GM19035 (cell line): ENCODE results near the gene PDPK1.

Experiments used
- ATAC-seq: cut with Tn5 transposase; IDR thresholded peaks from one replicate; pipeline ENCODE4 v1.9.1; 2021; ENCODE audit not compliant: unreplicated experiment

The PDPK1 gene

DNA sequence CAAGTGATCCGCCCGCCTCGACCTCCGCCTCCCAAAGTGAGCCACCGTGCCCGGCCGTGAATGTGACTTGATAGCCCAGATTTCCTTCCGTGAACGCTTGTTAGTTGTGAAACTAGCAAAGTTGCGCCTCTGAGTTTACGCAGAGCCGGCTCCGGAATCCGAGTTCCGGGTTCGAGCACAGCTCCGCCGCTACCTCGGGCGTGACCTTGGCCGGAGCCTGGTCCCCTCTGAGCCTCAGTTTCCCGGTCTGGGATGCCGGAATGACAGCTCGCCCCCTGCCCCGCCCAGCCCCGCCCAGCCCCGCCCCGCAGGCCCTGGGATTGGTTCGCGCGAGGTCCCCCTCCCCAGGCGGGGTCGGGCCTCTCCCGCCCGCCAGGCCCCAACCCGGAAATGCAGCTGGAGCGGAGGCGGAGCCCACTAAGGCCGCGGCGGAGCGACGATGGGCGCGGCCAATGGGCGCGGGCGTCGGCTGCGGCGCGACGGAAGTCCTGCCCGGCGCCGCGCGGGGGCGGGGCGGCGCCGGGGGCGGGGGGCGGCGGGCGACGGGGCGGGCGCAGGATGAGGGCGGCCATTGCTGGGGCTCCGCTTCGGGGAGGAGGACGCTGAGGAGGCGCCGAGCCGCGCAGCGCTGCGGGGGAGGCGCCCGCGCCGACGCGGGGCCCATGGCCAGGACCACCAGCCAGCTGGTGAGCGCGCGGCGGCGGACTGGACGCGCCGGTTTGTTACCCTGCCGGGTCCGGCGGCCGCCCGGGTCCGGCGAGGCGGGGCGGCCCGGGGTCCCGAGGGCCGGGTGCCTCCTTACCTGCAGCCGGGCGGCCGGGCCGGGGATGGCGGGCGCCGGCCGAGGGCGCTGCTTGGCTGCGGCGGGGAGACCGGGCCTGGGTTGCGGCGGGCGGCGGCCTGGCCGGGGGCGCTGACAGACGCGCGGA, at the start of gene PDPK1:
TSS of gene PDPK1 (plus strand) at position 571 of the 929 bp plus-strand sequence. CDS start at position 663, 92 bp downstream.
- ATAC-seq, result peak; percentile 85

DNA sequence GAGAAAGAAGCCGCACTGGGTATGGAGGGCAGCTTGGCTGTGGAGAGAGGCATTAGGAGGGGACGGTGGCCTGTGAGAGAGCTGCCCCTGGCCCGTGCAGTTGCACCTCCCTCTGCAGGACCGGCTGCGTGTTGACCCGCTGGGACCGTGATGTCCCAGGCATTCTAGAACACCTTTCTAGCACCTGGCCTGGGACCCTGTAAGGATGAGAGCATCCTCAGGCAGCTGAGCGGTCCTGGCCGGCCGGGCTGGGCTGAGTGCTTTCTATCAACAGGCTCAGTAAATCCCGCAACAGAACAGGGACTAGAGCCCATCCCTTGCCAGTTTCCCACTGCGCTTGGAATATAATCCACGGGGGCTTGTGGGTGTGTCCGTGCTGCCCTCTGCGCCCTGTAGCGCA, 48.2 kb upstream of the PDPK1 start:
- ATAC-seq, result no peak

GRCh38 chr16:2490190-2491105, 47.4 kb upstream of the PDPK1 start:
- ATAC-seq, result no peak

GRCh38 chr16:2492292-2492691, 45.5 kb upstream of the PDPK1 start:
- no peak for ATAC-seq

- ATAC-seq, result no peak
These were observed 44.2 kb upstream of the PDPK1 start for GRCh38 chr16:2493605-2494004.

DNA sequence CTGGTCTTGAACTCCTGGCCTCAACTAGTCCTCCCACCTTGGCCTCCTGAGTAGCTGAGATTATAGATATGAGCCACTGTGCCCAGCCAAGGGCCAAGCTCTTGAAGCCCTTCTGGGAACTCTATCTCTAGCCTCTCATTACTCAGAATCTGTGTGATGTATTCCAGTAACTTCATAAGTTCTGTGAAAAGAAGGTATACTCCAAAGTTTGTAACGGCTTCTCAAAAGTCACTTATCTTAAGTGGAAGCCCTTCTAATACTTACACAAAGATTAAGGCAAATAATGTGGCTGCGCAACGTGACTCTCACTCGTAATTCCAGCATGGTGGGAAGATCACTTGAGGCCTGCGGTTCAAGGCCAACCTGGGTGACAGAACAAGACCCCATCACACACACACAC, 43.2 kb upstream of the PDPK1 start:
- ATAC-seq, result no peak

DNA sequence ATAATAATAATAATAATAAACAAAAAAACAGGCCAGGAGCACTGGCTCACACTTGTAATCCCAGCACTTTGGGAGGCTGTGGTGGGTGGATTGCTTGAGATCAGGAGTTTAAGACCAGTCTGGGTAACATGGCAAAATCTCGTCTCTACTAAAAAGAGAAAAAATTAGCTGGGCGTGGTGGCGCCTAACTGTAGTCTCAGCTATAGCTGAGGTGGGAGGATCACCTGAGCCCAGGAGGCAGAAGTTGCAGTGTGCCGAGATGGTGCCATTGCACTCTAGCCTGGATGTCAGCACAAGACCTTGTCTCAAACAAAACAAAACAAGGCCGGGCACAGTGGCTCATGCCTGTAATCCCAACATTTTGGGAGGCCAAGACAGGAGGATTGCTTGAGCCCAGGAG, 42.8 kb upstream of the PDPK1 start:
- no peak for ATAC-seq

DNA sequence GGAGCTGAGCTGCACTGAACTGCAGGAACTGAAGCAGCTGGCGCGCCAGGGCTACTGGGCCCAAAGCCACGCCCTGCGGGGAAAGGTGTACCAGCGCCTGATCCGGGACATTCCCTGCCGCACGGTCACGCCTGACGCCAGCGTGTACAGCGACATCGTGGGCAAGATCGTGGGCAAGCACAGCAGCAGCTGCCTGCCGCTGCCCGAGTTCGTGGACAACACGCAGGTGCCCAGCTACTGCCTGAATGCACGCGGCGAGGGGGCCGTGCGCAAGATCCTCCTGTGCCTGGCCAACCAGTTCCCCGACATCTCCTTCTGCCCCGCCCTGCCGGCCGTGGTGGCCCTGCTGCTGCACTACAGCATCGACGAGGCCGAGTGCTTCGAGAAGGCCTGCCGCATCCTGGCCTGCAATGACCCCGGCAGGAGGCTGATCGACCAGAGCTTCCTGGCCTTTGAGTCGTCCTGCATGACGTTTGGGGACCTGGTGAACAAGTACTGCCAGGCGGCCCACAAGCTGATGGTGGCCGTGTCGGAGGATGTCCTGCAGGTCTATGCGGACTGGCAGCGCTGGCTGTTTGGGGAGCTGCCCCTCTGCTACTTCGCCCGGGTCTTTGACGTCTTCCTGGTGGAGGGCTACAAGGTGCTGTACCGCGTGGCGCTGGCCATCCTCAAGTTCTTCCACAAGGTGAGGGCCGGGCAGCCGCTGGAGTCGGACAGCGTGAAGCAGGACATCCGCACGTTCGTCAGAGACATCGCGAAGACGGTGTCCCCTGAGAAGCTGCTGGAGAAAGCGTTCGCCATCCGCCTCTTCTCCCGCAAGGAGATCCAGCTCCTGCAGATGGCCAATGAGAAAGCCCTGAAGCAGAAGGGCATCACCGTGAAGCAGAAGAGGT, 41.4 kb upstream of the PDPK1 start:
- ATAC-seq, result no peak

GRCh38 chr16:2497116-2497630, 40.6 kb upstream of the PDPK1 start:
- ATAC-seq, result no peak

GRCh38 chr16:2497695-2498484, 39.9 kb upstream of the PDPK1 start:
- no peak for ATAC-seq

DNA sequence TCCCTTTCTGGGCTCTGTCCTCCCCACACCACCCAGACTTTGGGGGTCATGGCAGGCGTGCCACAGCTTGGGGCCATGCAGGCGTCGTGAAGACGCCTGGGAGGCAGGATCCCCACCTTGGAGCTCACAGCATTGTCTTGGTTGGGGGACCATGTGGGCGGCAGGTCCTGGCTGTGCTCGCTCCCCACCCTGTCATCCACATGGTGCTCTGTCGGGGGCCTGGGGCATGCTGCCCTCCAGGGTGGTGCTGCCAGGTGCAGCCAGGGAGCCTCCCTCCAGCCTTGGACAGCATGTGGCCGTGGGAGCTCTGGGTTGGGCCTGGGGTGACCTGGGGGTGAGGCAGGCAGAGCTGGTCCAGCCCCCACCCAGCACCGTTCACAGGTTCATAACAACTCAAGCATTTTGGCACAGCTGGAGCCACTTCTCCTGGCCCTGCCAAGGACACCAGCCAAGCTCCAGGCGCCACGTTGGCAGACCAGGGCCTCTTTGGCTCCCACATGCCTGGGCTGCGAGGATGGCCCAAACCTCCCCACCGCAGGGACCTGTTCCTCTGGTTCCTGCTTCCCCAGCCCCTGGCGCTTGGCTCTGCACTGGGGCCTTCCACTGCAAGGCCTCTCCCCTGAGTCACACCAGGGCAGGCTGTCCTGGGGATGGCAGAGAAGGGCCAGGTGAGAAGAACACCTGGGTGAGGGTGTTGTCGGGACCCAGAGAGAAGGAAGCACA, 39.1 kb upstream of the PDPK1 start:
- ATAC-seq, result no peak

GRCh38 chr16:2499454-2499853, 38.4 kb upstream of the PDPK1 start:
- ATAC-seq, result no peak

DNA sequence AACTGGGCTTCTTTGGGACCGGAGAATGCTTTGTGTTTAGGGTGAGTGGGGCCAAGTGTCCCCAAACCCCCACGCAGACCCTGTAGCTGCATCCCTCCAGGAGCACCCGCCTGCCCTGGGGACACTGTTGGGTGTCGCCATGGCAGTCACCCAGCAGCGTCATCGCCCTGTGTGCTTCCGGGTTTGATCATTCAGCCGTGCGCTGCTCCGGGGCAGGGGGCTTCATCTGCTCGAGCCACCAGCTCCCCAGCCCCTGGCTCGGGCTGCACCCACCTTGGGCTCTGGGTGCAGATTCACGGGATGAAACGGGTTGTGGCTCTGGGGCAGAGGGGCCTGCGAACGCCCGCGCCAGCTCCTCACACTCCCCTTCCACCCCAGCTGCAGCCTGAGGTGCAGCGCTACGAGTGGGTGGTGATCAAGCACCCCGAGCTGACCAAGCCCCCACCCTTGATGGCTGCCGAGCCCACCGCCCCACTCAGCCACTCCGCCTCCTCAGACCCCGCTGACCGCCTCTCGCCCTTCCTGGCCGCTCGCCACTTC, 37.9 kb upstream of the PDPK1 start:
- ATAC-seq, result no peak

DNA sequence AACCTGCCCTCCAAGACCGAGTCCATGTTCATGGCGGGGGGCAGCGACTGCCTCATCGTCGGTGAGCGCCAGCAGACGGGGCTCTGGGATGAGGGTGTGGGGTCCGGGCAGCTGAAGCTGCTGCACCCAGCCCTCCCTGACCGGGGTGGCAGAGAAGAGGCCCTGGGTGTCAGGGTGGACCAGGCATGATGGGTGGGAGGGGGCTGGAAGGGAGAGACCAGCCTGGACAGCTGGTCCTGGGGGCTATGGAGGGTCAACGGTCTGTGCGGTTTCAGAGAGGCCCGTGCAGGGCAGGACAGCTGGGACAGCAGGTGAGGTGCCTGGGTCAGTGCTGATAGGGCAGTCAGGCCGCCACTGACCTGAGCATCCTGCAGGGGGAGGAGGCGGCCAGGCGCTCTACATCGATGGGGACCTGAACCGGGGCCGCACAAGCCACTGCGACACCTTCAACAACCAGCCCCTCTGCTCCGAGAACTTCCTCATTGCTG, 37.3 kb upstream of the PDPK1 start:
- ATAC-seq, result no peak

DNA sequence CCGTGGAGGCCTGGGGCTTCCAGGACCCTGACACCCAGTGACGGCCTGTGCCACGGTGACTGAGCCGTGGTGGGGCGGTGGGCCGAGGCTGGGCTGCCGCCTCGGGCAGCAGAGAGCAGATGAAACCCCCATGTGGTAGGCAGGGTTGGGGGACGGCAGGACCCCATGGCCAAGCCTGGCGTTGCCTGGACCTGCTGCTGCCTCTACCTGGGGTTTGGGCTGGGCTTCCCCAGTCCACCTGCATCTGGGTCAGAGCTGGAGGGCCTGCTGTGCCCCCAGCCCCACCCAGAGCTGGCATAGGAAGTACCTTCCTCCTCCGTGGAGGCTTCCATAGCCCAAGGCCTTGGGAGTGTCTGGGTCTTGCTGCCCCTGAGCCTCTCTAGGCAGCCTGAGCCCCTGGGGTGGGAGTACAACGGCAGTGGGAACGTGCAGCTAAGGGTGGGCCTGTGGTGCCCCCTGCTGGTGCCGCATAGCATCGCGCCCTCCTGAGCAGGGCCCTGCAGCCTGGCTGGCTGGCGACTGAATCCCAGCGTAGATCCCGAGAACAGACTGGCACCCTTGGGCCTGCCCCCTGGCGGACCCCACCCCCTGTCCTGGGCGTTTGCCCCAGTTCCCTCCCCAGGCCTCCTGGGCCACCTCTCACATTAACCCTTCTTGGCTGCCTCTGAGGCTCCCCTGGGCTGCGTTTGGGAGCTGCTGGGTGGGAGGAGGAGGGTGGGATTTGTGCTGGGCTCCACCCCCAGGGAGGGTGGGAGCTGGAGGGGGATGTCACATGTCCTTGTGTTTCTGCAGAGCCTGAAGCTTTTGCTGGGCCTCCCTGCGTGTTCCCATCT, 36.7 kb upstream of the PDPK1 start:
- ATAC-seq, result no peak

- no peak for ATAC-seq
These were observed 35.6 kb upstream of the PDPK1 start for GRCh38 chr16:2501946-2502895.

GRCh38 chr16:2505695-2506094, 32.1 kb upstream of the PDPK1 start:
- ATAC-seq, result no peak
